Astrocyte (in vitro differentiated cells and primary cell): Measurements from ENCODE around the gene CENATAC. TPM values are rescaled to one million over a fixed set of nuclear protein-coding genes. Genes with fewer than 3 reads are reported as not detected.

Experiments used
- DNase-seq: peaks from one replicate; pipeline ENCODE4 v3.0.0-alpha.2; 2010; ENCODE audit warnings: low read depth
- FAIRE-seq: peaks from 2 replicates; lab custom pipeline; 2011; peaks lifted over from hg19 to GRCh38; lab: Jason Lieb, UNC
- H2AFZ ChIP-seq: 2 replicates; pipeline ENCODE4 v1.6.0; 2012; ENCODE audit warnings: low read depth, low read length, inconsistent platforms
- H3K27ac ChIP-seq: 2 replicates; pipeline ENCODE4 v1.5.1; 2011; ENCODE audit warnings: low read depth, low read length, inconsistent platforms
- H3K27me3 ChIP-seq: 2 replicates; pipeline ENCODE4 v1.6.0; 2011; ENCODE audit warnings: low read length, inconsistent platforms; ENCODE audit not compliant: insufficient read depth
- H3K36me3 ChIP-seq: 2 replicates; pipeline ENCODE4 v1.5.1; 2011; ENCODE audit warnings: low read length, inconsistent platforms; ENCODE audit not compliant: insufficient read depth
- H3K4me1 ChIP-seq: 2 replicates; pipeline ENCODE4 v1.5.1; 2011; ENCODE audit warnings: low read length, inconsistent platforms; ENCODE audit not compliant: insufficient read depth
- H3K4me2 ChIP-seq: 2 replicates; pipeline ENCODE4 v1.6.0; 2012; ENCODE audit warnings: low read length, inconsistent platforms
- H3K4me3 ChIP-seq: 2 replicates; pipeline ENCODE4 v1.5.1; 2011; ENCODE audit warnings: low read depth, mild to moderate bottlenecking, low read length, inconsistent platforms; ENCODE audit not compliant: insufficient read depth
- H3K79me2 ChIP-seq: 2 replicates; pipeline ENCODE4 v1.6.0; 2012; ENCODE audit warnings: mild to moderate bottlenecking, low read length, inconsistent platforms; ENCODE audit not compliant: insufficient read depth
- H3K9ac ChIP-seq: 2 replicates; pipeline ENCODE4 v1.6.0; 2012; ENCODE audit warnings: mild to moderate bottlenecking, low read length, inconsistent platforms
- H3K9me3 ChIP-seq: 2 replicates; pipeline ENCODE4 v1.5.1; 2012; ENCODE audit warnings: low read depth, mild to moderate bottlenecking, low read length, inconsistent platforms; ENCODE audit not compliant: insufficient read depth
- H4K20me1 ChIP-seq: 2 replicates; pipeline ENCODE4 v1.6.0; 2012; ENCODE audit warnings: low read length, inconsistent platforms; ENCODE audit not compliant: insufficient read depth
- H3K27ac Mint-ChIP-seq: one replicate; pipeline ENCODE4 v1.8.0; 2021; ENCODE audit warnings: mild to moderate bottlenecking, mixed read lengths; ENCODE audit not compliant: unreplicated experiment
- H3K27me3 Mint-ChIP-seq: one replicate; pipeline ENCODE4 v1.8.0; 2021; ENCODE audit warnings: low read depth, mixed read lengths; ENCODE audit not compliant: unreplicated experiment
- H3K36me3 Mint-ChIP-seq: one replicate; pipeline ENCODE4 v1.8.0; 2021; ENCODE audit warnings: low read depth, mixed read lengths; ENCODE audit not compliant: unreplicated experiment
- H3K4me1 Mint-ChIP-seq: one replicate; pipeline ENCODE4 v1.8.0; 2021; ENCODE audit warnings: low read depth, mixed read lengths; ENCODE audit not compliant: unreplicated experiment
- H3K4me3 Mint-ChIP-seq: one replicate; pipeline ENCODE4 v1.8.0; 2021; ENCODE audit warnings: mild to moderate bottlenecking, moderate library complexity, mixed read lengths; ENCODE audit not compliant: unreplicated experiment
- H3K9me3 Mint-ChIP-seq: one replicate; pipeline ENCODE4 v1.8.0; 2021; ENCODE audit warnings: mild to moderate bottlenecking, mixed read lengths; ENCODE audit not compliant: unreplicated experiment
- EZH2 ChIP-seq: IDR thresholded peaks from 2 replicates; pipeline ENCODE4 v1.6.1; 2012; ENCODE audit warnings: mild to moderate bottlenecking, low read length, inconsistent platforms; ENCODE audit not compliant: insufficient read depth
- total RNA-seq: library from RNA; stranded (reverse); gene quantifications from 2 replicates; pipeline ENCODE4 v1.2.1, GENCODE V29; 2021
- TF ChIP-seq, protein P1 (sequence below): IDR thresholded peaks from 2 replicates; pipeline ENCODE4 v1.5.1; 2011; ENCODE audit warnings: low read depth, mild to moderate bottlenecking, inconsistent platforms, low read length, moderate library complexity; ENCODE audit not compliant: insufficient read depth

The CENATAC gene
- total RNA-seq, 1 donor from 2014 or later, result 25.4 TPM

GRCh38 chr11:118971646-118972045 is 26.3 kb upstream of the CENATAC start, which contains the start of gene FOXR1:
FOXR1 (plus strand) TSS chr11:118971761; CDS start chr11:118971932, 171 bp downstream.
- Histone ChIP-seq H3K36me3 (no peaks in the 10 kb centered on the region), H3K9me3 (no peaks in the 10 kb centered on the region), H3K9ac (no peak within 1 kb of the TSS), H3K4me3 (no peak within 1 kb of the TSS), H3K27me3 (peaks cover 7% of the 10 kb centered on the region), H3K79me2 (no peaks in the 10 kb centered on the region), H3K4me2 (no peak within 1 kb of the TSS), H3K4me1 (no peaks in the 10 kb centered on the region), H4K20me1 (no peaks in the 10 kb centered on the region), H2AFZ (no peak within 1 kb of the TSS), H3K27ac (no peak within 1 kb of the TSS)
- Mint-ChIP-seq H3K4me3 (no peak within 1 kb of the TSS), H3K9me3 (peaks cover 4% of the 10 kb centered on the region), H3K27ac (no peak within 1 kb of the TSS), H3K4me1 (no peaks in the 10 kb centered on the region), H3K36me3 (no peaks in the 10 kb centered on the region), H3K27me3 (peaks cover 17% of the 10 kb centered on the region)
- no peak for FAIRE-seq
- peak; percentile 34 for TF ChIP-seq EZH2
- TF ChIP-seq, protein P1, sequence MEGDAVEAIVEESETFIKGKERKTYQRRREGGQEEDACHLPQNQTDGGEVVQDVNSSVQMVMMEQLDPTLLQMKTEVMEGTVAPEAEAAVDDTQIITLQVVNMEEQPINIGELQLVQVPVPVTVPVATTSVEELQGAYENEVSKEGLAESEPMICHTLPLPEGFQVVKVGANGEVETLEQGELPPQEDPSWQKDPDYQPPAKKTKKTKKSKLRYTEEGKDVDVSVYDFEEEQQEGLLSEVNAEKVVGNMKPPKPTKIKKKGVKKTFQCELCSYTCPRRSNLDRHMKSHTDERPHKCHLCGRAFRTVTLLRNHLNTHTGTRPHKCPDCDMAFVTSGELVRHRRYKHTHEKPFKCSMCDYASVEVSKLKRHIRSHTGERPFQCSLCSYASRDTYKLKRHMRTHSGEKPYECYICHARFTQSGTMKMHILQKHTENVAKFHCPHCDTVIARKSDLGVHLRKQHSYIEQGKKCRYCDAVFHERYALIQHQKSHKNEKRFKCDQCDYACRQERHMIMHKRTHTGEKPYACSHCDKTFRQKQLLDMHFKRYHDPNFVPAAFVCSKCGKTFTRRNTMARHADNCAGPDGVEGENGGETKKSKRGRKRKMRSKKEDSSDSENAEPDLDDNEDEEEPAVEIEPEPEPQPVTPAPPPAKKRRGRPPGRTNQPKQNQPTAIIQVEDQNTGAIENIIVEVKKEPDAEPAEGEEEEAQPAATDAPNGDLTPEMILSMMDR, result no peak
- DNase-seq, result no peak

DNA sequence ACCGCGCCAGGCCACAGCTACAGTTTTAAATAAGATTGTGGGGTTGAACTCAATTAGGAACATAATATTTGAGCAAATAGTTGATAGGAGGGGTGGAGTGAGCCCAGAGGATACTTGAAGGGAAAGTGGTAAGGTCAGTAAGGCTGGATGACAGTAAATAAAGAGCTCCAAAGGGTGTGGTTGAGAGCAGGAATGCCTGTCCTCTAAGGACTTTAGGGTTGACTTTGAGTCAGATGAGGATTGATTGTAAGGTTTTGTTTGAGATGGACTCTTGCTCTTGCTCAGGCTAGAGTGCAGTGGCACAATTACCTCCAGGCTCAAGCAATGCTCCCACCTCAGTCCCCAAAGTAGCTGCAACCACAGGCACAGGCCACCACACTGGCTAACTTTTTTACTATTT is 24.0 kb upstream of the CENATAC start:
- no peak overlapping the region for H3K4me2 ChIP-seq
- H3K9ac ChIP-seq, result no peak overlapping the region
- no peaks in the 10 kb centered on the region for H3K79me2 ChIP-seq
- no peaks in the 10 kb centered on the region for H3K9me3 ChIP-seq
- peaks cover 17% of the 10 kb centered on the region for H3K27me3 Mint-ChIP-seq
- no peaks in the 10 kb centered on the region for H4K20me1 ChIP-seq
- H3K9me3 Mint-ChIP-seq, result peaks cover 4% of the 10 kb centered on the region
- no peak overlapping the region for H3K4me3 ChIP-seq
- H3K27ac Mint-ChIP-seq, result no peak overlapping the region
- H2AFZ ChIP-seq, result no peak overlapping the region
- H3K27ac ChIP-seq, result no peak overlapping the region
- H3K36me3 ChIP-seq, result no peaks in the 10 kb centered on the region
- no peaks in the 10 kb centered on the region for H3K4me1 ChIP-seq
- H3K4me1 Mint-ChIP-seq, result peaks cover 6% of the 10 kb centered on the region
- DNase-seq (no peak), FAIRE-seq (no peak)
- no peak overlapping the region for H3K4me3 Mint-ChIP-seq
- peaks cover 7% of the 10 kb centered on the region for H3K27me3 ChIP-seq
- TF ChIP-seq, protein P1, result no peak
- no peak for TF ChIP-seq EZH2
- no peaks in the 10 kb centered on the region for H3K36me3 Mint-ChIP-seq

GRCh38 chr11:118975771-118976709 is 21.9 kb upstream of the CENATAC start:
- Mint-ChIP-seq H3K4me3 (no peak overlapping the region), H3K4me1 (peaks cover 6% of the 10 kb centered on the region), H3K27ac (peak overlapping the region; percentile 8), H3K27me3 (peaks cover 27% of the 10 kb centered on the region), H3K36me3 (no peaks in the 10 kb centered on the region), H3K9me3 (no peaks in the 10 kb centered on the region)
- Histone ChIP-seq H2AFZ (no peak overlapping the region), H3K27me3 (peaks cover 7% of the 10 kb centered on the region), H3K4me2 (no peak overlapping the region), H3K4me1 (no peaks in the 10 kb centered on the region), H3K27ac (no peak overlapping the region), H4K20me1 (no peaks in the 10 kb centered on the region), H3K79me2 (no peaks in the 10 kb centered on the region), H3K4me3 (no peak overlapping the region), H3K9me3 (no peaks in the 10 kb centered on the region), H3K36me3 (no peaks in the 10 kb centered on the region), H3K9ac (no peak overlapping the region)
- TF ChIP-seq, protein P1, result no peak
- DNase-seq (peak; percentile 78), FAIRE-seq (no peak)
